Hippocampal formation (tissue), 2 donors: ENCODE results near the gene RIPOR1.
A peak's percentile ranks its signal among the peaks of the same experiment; 100 is the strongest.
"Not testable (repeated sequence)": the region's sequence is repeated elsewhere in the genome, so short reads cannot be mapped to it uniquely, and the experiment has no call there.

Experiments used
- DNase-seq, 2 donors: peaks; one replicate each; lab custom pipeline; 2025; lab: John Stamatoyannopoulos, UW

The RIPOR1 gene

GRCh38 chr16:67528222-67528869, at the start of gene RIPOR1:
TSS of gene RIPOR1 (plus strand) at chr16:67528829. CDS start at chr16:67538447, 9,618 bp downstream.
- DNase-seq, result peak in 1 of 2 donors; percentile 54

- peak; percentile 96 to 97 for DNase-seq
Observed at GRCh38 chr16:67480833-67481560, 47.6 kb upstream of the RIPOR1 start, which contains the start of gene ATP6V0D1. TSS of gene ATP6V0D1 (minus strand) at chr16:67481157. CDS start at chr16:67481086, 71 bp downstream.

GRCh38 chr16:67481561-67482232, 46.9 kb upstream of the RIPOR1 start:
- no peak for DNase-seq

- no peak for DNase-seq
Observed at GRCh38 chr16:67482233-67482924, 46.2 kb upstream of the RIPOR1 start.

- DNase-seq, result no peak
Observed at GRCh38 chr16:67483150-67483549, 45.5 kb upstream of the RIPOR1 start, which contains the start of gene AGRP. TSS of gene AGRP (minus strand) at chr16:67483547. CDS start at chr16:67483398, 149 bp downstream.

- DNase-seq, result no peak
Observed at GRCh38 chr16:67483731-67484525, 44.7 kb upstream of the RIPOR1 start.

- no peak for DNase-seq
Observed at GRCh38 chr16:67486805-67487204, 41.8 kb upstream of the RIPOR1 start.

- not testable (repeated sequence) for DNase-seq
Observed at GRCh38 chr16:67487561-67487960, 41.1 kb upstream of the RIPOR1 start.

GRCh38 chr16:67489401-67490083, 39.1 kb upstream of the RIPOR1 start:
- DNase-seq, result no peak

- DNase-seq, result no peak
Observed at GRCh38 chr16:67490335-67491096, 38.1 kb upstream of the RIPOR1 start.

GRCh38 chr16:67499106-67499505, 29.5 kb upstream of the RIPOR1 start:
- DNase-seq, result no peak

GRCh38 chr16:67504031-67505021, 24.3 kb upstream of the RIPOR1 start:
- DNase-seq, result no peak

- DNase-seq, result no peak
Observed at GRCh38 chr16:67506468-67506867, 22.2 kb upstream of the RIPOR1 start.

GRCh38 chr16:67509016-67509415, 19.6 kb upstream of the RIPOR1 start:
- no peak for DNase-seq

- not testable (repeated sequence) for DNase-seq
Observed at GRCh38 chr16:67513892-67514291, 14.7 kb upstream of the RIPOR1 start.

GRCh38 chr16:67514382-67514828, 14.2 kb upstream of the RIPOR1 start:
- DNase-seq, result peak in 1 of 2 donors; percentile 19

- no peak for DNase-seq
Observed at GRCh38 chr16:67516296-67517154, 12.1 kb upstream of the RIPOR1 start.

GRCh38 chr16:67517155-67517445, 11.5 kb upstream of the RIPOR1 start:
- DNase-seq, result no peak
